GM21737 (cell line): ENCODE data around the gene FAAH2.
"Not testable (repeated sequence)": the region's sequence is repeated elsewhere in the genome, so short reads cannot be mapped to it uniquely, and the experiment has no call there.

Experiments used
- ATAC-seq: cut with Tn5 transposase; IDR thresholded peaks from one replicate; pipeline ENCODE4 v1.9.1; 2021; ENCODE audit warnings: mild to moderate bottlenecking, moderate library complexity; ENCODE audit not compliant: unreplicated experiment

The FAAH2 gene

DNA sequence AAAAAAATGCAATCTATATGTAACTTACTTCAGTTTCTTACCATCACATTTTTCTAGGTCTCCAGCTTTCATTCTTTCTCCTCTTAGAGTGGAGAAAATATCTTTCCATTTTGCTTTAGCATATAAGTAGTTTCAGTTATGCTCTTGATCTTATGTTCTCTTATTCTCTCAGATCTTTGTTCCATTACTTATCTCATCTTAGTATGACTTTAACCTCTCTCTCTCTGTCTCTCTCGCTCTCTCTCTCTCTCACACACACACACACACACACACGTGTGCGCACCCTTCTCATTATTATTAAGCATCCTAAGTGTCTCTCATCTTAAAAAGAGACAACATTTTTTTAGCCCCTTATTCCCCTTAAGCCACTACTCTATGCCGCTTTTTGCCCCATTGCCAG, 92.8 kb downstream of the FAAH2 start:
- no peak for ATAC-seq

GRCh38 chrX:57380026-57380796, 93.7 kb downstream of the FAAH2 start:
- no peak for ATAC-seq

DNA sequence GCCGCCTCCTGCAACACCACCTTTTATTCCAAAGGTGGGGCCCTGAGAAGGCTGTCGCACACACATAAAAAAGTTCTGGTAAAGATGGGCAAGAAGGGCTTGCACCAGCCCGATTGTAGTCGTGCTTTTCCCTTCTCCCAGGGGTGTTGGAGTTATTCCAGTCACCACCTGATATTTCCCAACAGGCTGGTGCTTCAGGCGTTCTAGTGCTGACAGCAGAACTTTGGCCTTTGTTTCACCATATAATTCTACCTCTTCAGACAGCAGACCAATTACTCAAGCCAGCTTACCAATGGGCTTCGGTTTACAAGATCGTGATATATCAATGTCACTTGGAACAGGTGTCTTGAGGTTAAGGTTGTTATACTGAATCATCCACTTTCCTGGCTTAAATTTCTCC, 107.7 kb downstream of the FAAH2 start:
- not testable (repeated sequence) for ATAC-seq

DNA sequence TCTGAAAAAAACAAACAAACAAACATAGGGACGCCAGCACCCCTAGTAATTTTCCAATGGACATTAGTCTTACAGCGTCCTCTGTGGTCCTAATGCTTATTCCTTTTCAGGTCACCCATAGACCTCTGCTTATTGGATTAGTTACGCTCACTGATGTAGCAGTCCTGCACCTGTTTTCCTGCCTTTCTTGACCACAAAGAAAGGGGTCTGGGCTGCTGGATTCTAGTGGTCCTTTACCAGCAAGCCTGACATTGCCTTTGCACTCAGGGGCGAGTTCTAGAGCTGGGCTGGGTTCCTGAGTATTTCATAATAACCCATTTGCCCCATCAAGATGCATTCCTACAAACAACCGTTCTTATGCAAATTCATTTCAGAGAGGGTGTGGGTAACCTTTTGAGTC, 116.7 kb downstream of the FAAH2 start:
- not testable (repeated sequence) for ATAC-seq

GRCh38 chrX:57406149-57406548, 119.6 kb downstream of the FAAH2 start:
- no peak for ATAC-seq

- no peak for ATAC-seq
Measured at GRCh38 chrX:57417827-57418226, 131.3 kb downstream of the FAAH2 start.

DNA sequence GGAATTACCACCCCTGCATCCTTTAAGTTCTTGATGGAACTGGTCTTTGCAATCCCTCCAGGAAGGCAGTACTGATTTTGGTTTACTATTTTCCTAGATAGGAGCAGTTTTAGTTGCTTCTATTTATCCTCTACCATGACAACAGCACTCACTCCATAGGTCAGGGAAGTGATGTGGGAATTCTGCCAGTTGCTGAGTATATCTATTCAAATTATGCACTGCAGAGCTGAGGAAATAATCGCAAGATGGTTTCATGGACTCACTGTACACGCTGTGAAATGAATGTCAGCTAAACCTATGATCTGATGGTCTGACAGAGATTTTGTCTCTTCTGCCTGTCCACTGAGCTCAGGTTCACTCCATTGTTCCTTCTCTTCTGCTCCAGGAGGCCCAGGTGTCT, 135.8 kb downstream of the FAAH2 start:
- no peak for ATAC-seq

DNA sequence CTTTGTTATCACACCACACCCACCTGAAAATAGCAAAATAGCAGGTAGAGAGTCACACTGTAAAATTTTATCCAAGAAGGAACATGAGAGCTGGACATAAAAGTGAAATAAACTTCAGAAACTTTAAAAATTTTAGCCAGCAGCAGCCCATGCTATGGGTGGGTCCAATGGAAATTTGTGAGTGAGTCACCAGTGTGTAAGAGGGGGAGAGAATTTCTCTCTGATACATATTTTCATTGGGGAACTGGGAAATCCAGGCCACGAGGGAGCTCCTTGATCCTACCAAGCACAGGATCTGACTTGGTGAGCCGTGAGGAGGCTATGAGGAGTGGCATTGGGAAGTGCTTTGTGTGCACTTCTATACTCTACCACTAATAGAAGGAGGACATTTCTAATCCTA, 136.3 kb downstream of the FAAH2 start:
- no peak for ATAC-seq

GRCh38 chrX:57445076-57445475, 158.6 kb downstream of the FAAH2 start:
- no peak for ATAC-seq

GRCh38 chrX:57445832-57446231, 159.3 kb downstream of the FAAH2 start:
- no peak for ATAC-seq

- ATAC-seq, result no peak
Measured at GRCh38 chrX:57447856-57448255, 161.3 kb downstream of the FAAH2 start.

GRCh38 chrX:57451426-57452020, 165.0 kb downstream of the FAAH2 start:
- ATAC-seq, result no peak

DNA sequence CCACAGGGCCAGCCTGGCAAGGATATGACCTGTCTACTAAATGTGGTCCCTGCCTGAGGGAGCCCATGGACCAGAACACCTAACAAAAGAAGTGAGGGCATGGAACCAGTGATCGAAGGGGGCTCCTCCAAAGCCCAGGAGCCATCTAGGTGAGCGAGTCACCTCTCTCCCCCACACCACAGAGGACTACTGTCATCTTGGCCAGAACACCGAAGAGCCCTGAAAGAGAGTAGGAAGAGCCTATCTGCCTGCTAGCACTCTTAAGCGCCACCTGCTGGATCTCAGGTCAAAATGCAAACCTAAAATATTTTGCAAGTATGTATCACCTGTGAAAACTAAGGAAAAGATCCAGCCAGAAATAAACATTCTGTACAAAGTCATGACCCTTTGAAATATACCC, 167.4 kb downstream of the FAAH2 start:
- ATAC-seq, result no peak

DNA sequence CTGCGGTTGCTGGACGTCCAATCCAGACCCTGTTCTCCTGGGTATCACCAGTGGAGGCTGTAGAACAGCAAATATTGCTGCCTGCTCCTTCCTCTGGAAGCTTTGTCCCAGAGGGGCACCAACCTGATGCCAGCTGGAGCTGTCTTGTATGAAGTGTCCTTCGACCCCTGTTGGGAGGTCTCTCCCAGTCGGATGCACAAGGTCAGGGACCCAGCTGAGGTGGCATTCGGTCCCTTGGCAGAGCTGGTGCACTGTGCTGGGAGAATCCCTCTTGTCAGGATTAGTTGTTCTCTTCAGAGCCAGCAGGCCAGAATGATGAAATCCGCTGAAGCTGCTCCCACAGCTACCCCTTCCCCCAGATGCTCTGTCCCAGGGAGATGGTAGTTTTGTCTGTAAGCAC, 195.0 kb downstream of the FAAH2 start:
- ATAC-seq, result no peak

- ATAC-seq, result no peak
Measured at GRCh38 chrX:57516491-57516890, 230.0 kb downstream of the FAAH2 start.

GRCh38 chrX:57519578-57520118, 233.1 kb downstream of the FAAH2 start:
- no peak for ATAC-seq

DNA sequence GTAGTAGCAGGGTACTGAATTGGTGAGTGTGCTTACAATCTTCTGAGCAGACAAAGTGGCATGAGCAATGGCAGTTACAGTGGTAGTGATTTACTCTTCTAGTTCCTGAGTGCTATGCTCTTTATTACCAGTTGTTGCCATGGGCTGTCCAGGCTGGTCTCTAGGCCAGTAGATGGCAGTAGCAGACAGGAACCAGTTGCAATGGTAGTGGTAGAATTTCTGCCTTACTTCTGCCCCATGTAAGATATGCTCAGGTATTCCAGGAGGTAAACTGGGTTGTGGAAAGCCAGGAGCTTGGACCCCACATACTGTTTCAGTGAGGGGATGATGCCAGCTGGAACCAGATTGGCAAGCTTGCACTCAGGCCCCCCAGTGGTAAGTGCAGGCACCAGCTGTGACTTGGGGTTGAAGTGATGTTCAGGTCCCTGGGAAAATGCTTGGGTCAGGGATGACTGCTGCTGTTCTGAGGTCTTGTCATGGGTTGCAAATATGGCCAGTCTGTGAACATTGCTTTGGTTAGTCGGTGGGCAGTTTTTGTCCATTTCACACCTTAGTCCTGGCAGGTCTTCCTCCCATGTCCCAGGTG, 242.3 kb downstream of the FAAH2 start:
- ATAC-seq, result no peak
